GM12878 (cell line): ENCODE results near the gene NAA25. TPM values are rescaled to one million over a fixed set of nuclear protein-coding genes. Genes with fewer than 3 reads are reported as not detected.

Source experiments
- ATAC-seq: fragments of 200-7000 bp; cut with Tn5 transposase; 3 replicates; pipeline ENCODE4 v1.9.1; 2020; ENCODE audit warnings: mild to moderate bottlenecking, moderate library complexity
- BruUV-seq: library from RNA; stranded (reverse); fragments of 400-500 nt; replicated peaks from 2 replicates; lab custom pipeline; 2021; lab: Mats Ljungman, UMichigan
- CTCF ChIA-PET: fragments of 300-600 bp; sonication (Branson Sonifier 250); formaldehyde crosslinking; extraction: SDS; loops from one replicate; lab custom pipeline; 2021; ENCODE audit warnings: inconsistent platforms; lab: Yijun Ruan, JAX
- POLR2A ChIA-PET: fragments of 350-600 bp; formaldehyde crosslinking; extraction: SDS; loops from one replicate; lab custom pipeline; 2021; ENCODE audit warnings: inconsistent platforms; lab: Charles Lee
- RAD21 ChIA-PET: fragments of 300-600 bp; sonication (Branson Sonifier 250); formaldehyde crosslinking; loops from one replicate; lab custom pipeline; 2023; ENCODE audit warnings: antibody characterized with exemption; ENCODE audit not compliant: unreplicated experiment; lab: Charles Lee
- SMC1A ChIA-PET: fragments of 300-600 bp; sonication (Branson Sonifier 250); formaldehyde crosslinking; loops from one replicate; lab custom pipeline; 2023; ENCODE audit not compliant: unreplicated experiment, uncharacterized antibody; lab: Charles Lee
- DNase-seq: peaks from one replicate; pipeline ENCODE4 v3.0.0-alpha.2; 2011; ENCODE audit warnings: low read depth, low spot score
- FAIRE-seq: peaks from 3 replicates; lab custom pipeline; 2011; peaks lifted over from hg19 to GRCh38; lab: Jason Lieb, UNC
- H2AFZ ChIP-seq: 2 replicates; pipeline ENCODE4 v1.6.0; 2011; ENCODE audit warnings: low read depth, low read length, control low read depth; ENCODE audit not compliant: control insufficient read depth
- H3K27ac ChIP-seq: 2 replicates; pipeline ENCODE4 v1.5.1; 2011; ENCODE audit warnings: control low read depth; ENCODE audit not compliant: control insufficient read depth, insufficient read depth
- H3K27me3 ChIP-seq, 2 experiments: replicated peaks in 1 of 2; 2 replicates each; pipeline versions ENCODE4 v1.6.0 to v1.6.1; 2011; ENCODE audit warnings: low read length in 1 of 2; ENCODE audit not compliant: control insufficient read depth in 2 of 2, insufficient read depth in 2 of 2
- H3K36me3 ChIP-seq, 2 experiments: 2 replicates each; pipeline ENCODE4 v1.5.1; 2011; ENCODE audit warnings: low read length in 1 of 2; ENCODE audit not compliant: control insufficient read depth in 2 of 2, insufficient read depth in 2 of 2
- H3K4me1 ChIP-seq: 2 replicates; pipeline ENCODE4 v1.6.1; 2011; ENCODE audit warnings: mild to moderate bottlenecking, low read length, moderate library complexity, mixed read lengths; ENCODE audit not compliant: control insufficient read depth, insufficient read depth
- H3K4me2 ChIP-seq: 2 replicates; pipeline ENCODE4 v1.6.0; 2011; ENCODE audit warnings: control low read depth; ENCODE audit not compliant: control insufficient read depth, insufficient read depth
- H3K4me3 ChIP-seq: fragments of 200-600 bp; sonication (generic); 2 replicates; pipeline ENCODE4 v1.5.1; 2016
- H3K79me2 ChIP-seq: 2 replicates; pipeline ENCODE4 v1.6.0; 2011; ENCODE audit warnings: low read length; ENCODE audit not compliant: control insufficient read depth, insufficient read depth
- H3K9ac ChIP-seq: 2 replicates; pipeline ENCODE4 v1.8.0; 2011; ENCODE audit warnings: low read length, control low read depth, mixed read lengths; ENCODE audit not compliant: control insufficient read depth, insufficient read depth
- H3K9me3 ChIP-seq: replicated peaks from 3 replicates; pipeline ENCODE4 v1.5.1; 2011; ENCODE audit warnings: mild to moderate bottlenecking, low read length; ENCODE audit not compliant: control insufficient read depth, insufficient read depth
- H4K20me1 ChIP-seq: 2 replicates; pipeline ENCODE4 v1.6.0; 2011; ENCODE audit not compliant: control insufficient read depth, insufficient read depth
- CBX3 ChIP-seq: fragments of 200-600 bp; sonication (generic); IDR thresholded peaks from 2 replicates; pipeline ENCODE4 v1.6.1; 2016; ENCODE audit warnings: low read depth, borderline replicate concordance
- MXI1 ChIP-seq: fragments of 150-350 bp; IDR thresholded peaks from 2 replicates; pipeline ENCODE4 v1.6.1; 2011; ENCODE audit warnings: low read depth, mild to moderate bottlenecking, inconsistent platforms, low read length, improper control_type of control experiment
- PAX8 ChIP-seq: fragments of 450-650 bp; IDR thresholded peaks from 2 replicates; pipeline ENCODE4 v1.6.1; 2017; ENCODE audit warnings: mild to moderate bottlenecking, moderate library complexity
- SIX5 ChIP-seq: IDR thresholded peaks from 2 replicates; pipeline ENCODE4 v1.6.1; 2011; ENCODE audit warnings: mild to moderate bottlenecking, low read depth, low read length, moderate library complexity; ENCODE audit not compliant: severe bottlenecking
- TARDBP ChIP-seq: IDR thresholded peaks from 2 replicates; pipeline ENCODE4 v1.6.1; 2016; ENCODE audit warnings: borderline replicate concordance
- WGBS: methylation state at CpG from one replicate; pipeline ENCODE4 v1.1.6; 2016; ENCODE audit warnings: low lambda C conversion rate; ENCODE audit not compliant: insufficient replicate concordance, insufficient coverage; ENCODE audit errors: missing lambda C conversion rate; 5-methylcytosine and 5-hydroxymethylcytosine counted together
- in situ Hi-C: fragments of 300-500 bp; cut with MboI; formaldehyde crosslinking; loops from 9 replicates; pipeline ENCODE4 v1.14.3; 2018; ENCODE audit warnings: mixed read lengths
- intact Hi-C: fragments of 100-400 bp; cut with micrococcal nuclease; formaldehyde crosslinking; loops from one replicate; pipeline ENCODE4 v1.14.2; 2022; ENCODE audit not compliant: unreplicated experiment
- polyA plus RNA-seq, 11 experiments: library from polyadenylated mRNA; depleted of rRNA in 4 of 11; unstranded in 6 of 11; stranded (reverse) in 5 of 11; fragments of >200 nt; fragmentation: Nextera tagmentation in 4 of 11; fragmentation: Illumina TruSeq in 1 of 11; extraction: Ambion mirVana in 4 of 11; extraction: Trizol in 1 of 11; gene quantifications; 1 replicate in 1 of 11; 2 replicates in 10 of 11; pipeline versions ENCODE4 v1.2.1 to v1.2.3, GENCODE V29; 2011 to 2016; ENCODE audit warnings: inconsistent platforms in 2 of 11, missing spikeins in 2 of 11, low read depth in 1 of 11
- total RNA-seq, 4 experiments: library from RNA; depleted of rRNA in 3 of 4; stranded (reverse); fragments of >200 nt in 3 of 4; fragmentation: Illumina TruSeq in 1 of 4; extraction: Trizol in 1 of 4; gene quantifications; 2 replicates each; pipeline versions ENCODE4 v1.2.1 to v1.2.3, GENCODE V29; 2013 to 2021
- TF ChIP-seq, protein P1 (sequence below): fragments of 450-650 bp; IDR thresholded peaks from 2 replicates; pipeline ENCODE4 v1.6.1; 2016; ENCODE audit warnings: mild to moderate bottlenecking, moderate library complexity, borderline replicate concordance
- TF ChIP-seq, protein P2 (sequence below): fragments of 450-650 bp; IDR thresholded peaks from 2 replicates; pipeline ENCODE4 v1.6.1; 2017; ENCODE audit warnings: mild to moderate bottlenecking

The NAA25 gene
- total and polyA plus RNA-seq, 10 of the 15 experiments (the other 5 are each of a cell fraction or from before 2014, with no cell fraction given), result 15.0 to 39.2 (median 29.4) TPM

GRCh38 chr12:112015938-112016337 lies 92.6 kb downstream of the NAA25 start:
- Histone ChIP-seq H3K9ac (no peak overlapping the region), H3K9me3 (peaks cover 2% of the 10 kb centered on the region; the same call in 2 of the 3 replicates), H3K4me2 (peak overlapping the region; percentile 93), H3K27ac (peak overlapping the region; percentile 97; the same call in 1 of the 2 replicates), H3K36me3 (peaks cover 7 to 14% of the 10 kb centered on the region in 2 experiments), H4K20me1 (peaks cover 4% of the 10 kb centered on the region; the same call in 1 of the 2 replicates), H3K4me1 (peaks cover 15% of the 10 kb centered on the region; the same call in 1 of the 2 replicates), H2AFZ (no peak overlapping the region), H3K4me3 (peak overlapping the region; percentile 97; the same call in 1 of the 2 replicates), H3K79me2 (peaks cover 79% of the 10 kb centered on the region), H3K27me3 (no peaks in the 10 kb centered on the region)
- 93% methylated on average over 6 of the region's 6 CpGs for WGBS
- no peak for TF ChIP-seq TARDBP
- no peak for TF ChIP-seq CBX3
- TF ChIP-seq SIX5, result no peak
- TF ChIP-seq, protein P1, sequence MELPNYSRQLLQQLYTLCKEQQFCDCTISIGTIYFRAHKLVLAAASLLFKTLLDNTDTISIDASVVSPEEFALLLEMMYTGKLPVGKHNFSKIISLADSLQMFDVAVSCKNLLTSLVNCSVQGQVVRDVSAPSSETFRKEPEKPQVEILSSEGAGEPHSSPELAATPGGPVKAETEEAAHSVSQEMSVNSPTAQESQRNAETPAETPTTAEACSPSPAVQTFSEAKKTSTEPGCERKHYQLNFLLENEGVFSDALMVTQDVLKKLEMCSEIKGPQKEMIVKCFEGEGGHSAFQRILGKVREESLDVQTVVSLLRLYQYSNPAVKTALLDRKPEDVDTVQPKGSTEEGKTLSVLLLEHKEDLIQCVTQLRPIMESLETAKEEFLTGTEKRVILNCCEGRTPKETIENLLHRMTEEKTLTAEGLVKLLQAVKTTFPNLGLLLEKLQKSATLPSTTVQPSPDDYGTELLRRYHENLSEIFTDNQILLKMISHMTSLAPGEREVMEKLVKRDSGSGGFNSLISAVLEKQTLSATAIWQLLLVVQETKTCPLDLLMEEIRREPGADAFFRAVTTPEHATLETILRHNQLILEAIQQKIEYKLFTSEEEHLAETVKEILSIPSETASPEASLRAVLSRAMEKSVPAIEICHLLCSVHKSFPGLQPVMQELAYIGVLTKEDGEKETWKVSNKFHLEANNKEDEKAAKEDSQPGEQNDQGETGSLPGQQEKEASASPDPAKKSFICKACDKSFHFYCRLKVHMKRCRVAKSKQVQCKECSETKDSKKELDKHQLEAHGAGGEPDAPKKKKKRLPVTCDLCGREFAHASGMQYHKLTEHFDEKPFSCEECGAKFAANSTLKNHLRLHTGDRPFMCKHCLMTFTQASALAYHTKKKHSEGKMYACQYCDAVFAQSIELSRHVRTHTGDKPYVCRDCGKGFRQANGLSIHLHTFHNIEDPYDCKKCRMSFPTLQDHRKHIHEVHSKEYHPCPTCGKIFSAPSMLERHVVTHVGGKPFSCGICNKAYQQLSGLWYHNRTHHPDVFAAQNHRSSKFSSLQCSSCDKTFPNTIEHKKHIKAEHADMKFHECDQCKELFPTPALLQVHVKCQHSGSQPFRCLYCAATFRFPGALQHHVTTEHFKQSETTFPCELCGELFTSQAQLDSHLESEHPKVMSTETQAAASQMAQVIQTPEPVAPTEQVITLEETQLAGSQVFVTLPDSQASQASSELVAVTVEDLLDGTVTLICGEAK, result no peak
- TF ChIP-seq, protein P2, sequence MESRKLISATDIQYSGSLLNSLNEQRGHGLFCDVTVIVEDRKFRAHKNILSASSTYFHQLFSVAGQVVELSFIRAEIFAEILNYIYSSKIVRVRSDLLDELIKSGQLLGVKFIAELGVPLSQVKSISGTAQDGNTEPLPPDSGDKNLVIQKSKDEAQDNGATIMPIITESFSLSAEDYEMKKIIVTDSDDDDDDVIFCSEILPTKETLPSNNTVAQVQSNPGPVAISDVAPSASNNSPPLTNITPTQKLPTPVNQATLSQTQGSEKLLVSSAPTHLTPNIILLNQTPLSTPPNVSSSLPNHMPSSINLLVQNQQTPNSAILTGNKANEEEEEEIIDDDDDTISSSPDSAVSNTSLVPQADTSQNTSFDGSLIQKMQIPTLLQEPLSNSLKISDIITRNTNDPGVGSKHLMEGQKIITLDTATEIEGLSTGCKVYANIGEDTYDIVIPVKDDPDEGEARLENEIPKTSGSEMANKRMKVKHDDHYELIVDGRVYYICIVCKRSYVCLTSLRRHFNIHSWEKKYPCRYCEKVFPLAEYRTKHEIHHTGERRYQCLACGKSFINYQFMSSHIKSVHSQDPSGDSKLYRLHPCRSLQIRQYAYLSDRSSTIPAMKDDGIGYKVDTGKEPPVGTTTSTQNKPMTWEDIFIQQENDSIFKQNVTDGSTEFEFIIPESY, result no peak
- no peak for TF ChIP-seq PAX8
- TF ChIP-seq MXI1, result no peak
- no TSS peak for BruUV-seq
- ATAC-seq (no peak), FAIRE-seq (no peak), DNase-seq (no peak)
- CTCF ChIA-PET, result interaction anchor here (1.2 to 5.4 kb wide), 3 partner anchors 72 to 395 kb away, joined by 3 to 40 read pairs (median 4); no protein-coding TSS in a partner anchor
- RAD21 ChIA-PET, result no interaction called here
- SMC1A ChIA-PET, result interaction anchor here (0.5 to 5.4 kb wide), 5 partner anchors 13 to 203 kb away, joined by 3 to 51 read pairs (median 4); no protein-coding TSS in a partner anchor
- in situ Hi-C loops (no loop called here), intact Hi-C loops (loop anchor here (10.0 kb wide), 1 partner anchor 369 kb away; the partner anchor contains the start of gene HECTD4)
- POLR2A ChIA-PET, result interaction anchor here (0.6 to 1.0 kb wide), 3 partner anchors 10 to 37 kb away, joined by 3 to 6 read pairs (median 4); no protein-coding TSS in a partner anchor
